Glomerular endothelial cell (primary cell): Measurements from ENCODE around the gene SLC43A3. TPM values are rescaled to one million over a fixed set of nuclear protein-coding genes. Genes with fewer than 3 reads are reported as not detected.
"Not testable (repeated sequence)": the region's sequence is repeated elsewhere in the genome, so short reads cannot be mapped to it uniquely, and the experiment has no call there.

Experiments
- DNase-seq: peaks from one replicate; pipeline ENCODE4 v3.0.0-alpha.2; 2011; ENCODE audit warnings: low read depth, low spot score; ENCODE audit errors: extremely low read depth
- total RNA-seq: library from RNA; depleted of rRNA; stranded (reverse); fragments of >200 nt; gene quantifications from 2 replicates; pipeline ENCODE4 v1.2.3, GENCODE V29; 2015

Gene SLC43A3
- total RNA-seq, 1 donor from 2014 or later = 29.7 TPM

- no peak for DNase-seq
Measured at GRCh38 chr11:57460022-57460757, 33.3 kb upstream of the SLC43A3 start, which contains the start of gene RTN4RL2. RTN4RL2 (plus strand) TSS chr11:57460528; CDS start chr11:57460866, 338 bp downstream.

- DNase-seq = no peak
Measured at GRCh38 chr11:57459164-57460021, 32.5 kb upstream of the SLC43A3 start.

GRCh38 chr11:57458410-57459163, 31.7 kb upstream of the SLC43A3 start:
- DNase-seq = no peak

- DNase-seq = no peak
Measured at GRCh38 chr11:57458060-57458409, 31.1 kb upstream of the SLC43A3 start.

- DNase-seq = no peak
Measured at GRCh38 chr11:57457643-57458023, 30.7 kb upstream of the SLC43A3 start.

- DNase-seq = peak; percentile 47
Measured at GRCh38 chr11:57456960-57457642, 30.2 kb upstream of the SLC43A3 start.

- no peak for DNase-seq
Measured at GRCh38 chr11:57453543-57454177, 26.7 kb upstream of the SLC43A3 start.

- no peak for DNase-seq
Measured at GRCh38 chr11:57446055-57446454, 19.1 kb upstream of the SLC43A3 start.

- not testable (repeated sequence) for DNase-seq
Measured at GRCh38 chr11:57445122-57445394, 18.1 kb upstream of the SLC43A3 start.

GRCh38 chr11:57444362-57445121, 17.6 kb upstream of the SLC43A3 start:
- DNase-seq = no peak

- no peak for DNase-seq
Measured at GRCh38 chr11:57440744-57441414, 14.0 kb upstream of the SLC43A3 start.

- no peak for DNase-seq
Measured at GRCh38 chr11:57439786-57440185, 12.9 kb upstream of the SLC43A3 start.

- DNase-seq = no peak
Measured at GRCh38 chr11:57438345-57439285, 11.7 kb upstream of the SLC43A3 start.

GRCh38 chr11:57436031-57436430, 9.1 kb upstream of the SLC43A3 start:
- no peak for DNase-seq

- DNase-seq = no peak
Measured at GRCh38 chr11:57434640-57435546, 8.0 kb upstream of the SLC43A3 start.

GRCh38 chr11:57432714-57433163, 5.8 kb upstream of the SLC43A3 start:
- no peak for DNase-seq

GRCh38 chr11:57432149-57432561, 5.2 kb upstream of the SLC43A3 start:
- no peak for DNase-seq
